OCI-LY1 (cell line): Measurements from ENCODE around the gene SHKBP1.

Source experiments
- CTCF ChIP-seq: fragments of 200-600 bp; sonication (generic), shearing (Covaris generic); IDR thresholded peaks from 2 replicates; pipeline ENCODE4 v1.5.1; 2017; ENCODE audit warnings: mild to moderate bottlenecking, antibody characterized with exemption, low read length, moderate library complexity, mixed read lengths
- EZH2 ChIP-seq: fragments of 200-600 bp; sonication (generic), shearing (Covaris generic); IDR thresholded peaks from 2 replicates; pipeline ENCODE4 v1.8.0; 2017; ENCODE audit warnings: borderline replicate concordance, mixed run types, mild to moderate bottlenecking, antibody characterized with exemption, low read length, moderate library complexity, mixed read lengths

GRCh38 chr19:40604647-40605215 lies 28.1 kb downstream of the SHKBP1 start:
- TF ChIP-seq CTCF, result no peak
- no peak for TF ChIP-seq EZH2
